Heart right ventricle (tissue), 16 donors: ENCODE data around the gene RPS5. TPM values are rescaled to one million over a fixed set of nuclear protein-coding genes. Genes with fewer than 3 reads are reported as not detected.

Experiments used
- ATAC-seq, 8 donors: fragments of 200-7000 bp; cut with Tn5 transposase; one replicate each; pipeline ENCODE4 v1.9.1; 2020; ENCODE audit warnings: mild to moderate bottlenecking in 8 of 8, moderate library complexity in 8 of 8, moderate number of reproducible peaks in 1 of 8
- DNase-seq, 2 donors: peaks; one replicate each; pipeline ENCODE4 v3.0.0-alpha.2; 2020
- H3K27ac ChIP-seq, 10 donors: fragments of 200-600 bp; sonication (generic) in 2 of 10; one replicate each; pipeline versions ENCODE4 v1.5.0 to v1.8.0; 2020 to 2022; ENCODE audit warnings: mild to moderate bottlenecking in 3 of 10
- H3K27me3 ChIP-seq, 7 donors: fragments of 200-600 bp; one replicate each; pipeline ENCODE4 v1.8.0; 2021 to 2022; ENCODE audit warnings: mild to moderate bottlenecking in 2 of 7
- H3K36me3 ChIP-seq, 9 donors: fragments of 200-600 bp; sonication (generic) in 1 of 9; one replicate each; pipeline versions ENCODE4 v1.5.0 to v1.8.0; 2020 to 2022; ENCODE audit warnings: mild to moderate bottlenecking in 2 of 9
- H3K4me1 ChIP-seq, 9 donors: fragments of 200-600 bp; sonication (generic) in 1 of 9; one replicate each; pipeline versions ENCODE4 v1.5.0 to v1.8.0; 2020 to 2022; ENCODE audit warnings: mild to moderate bottlenecking in 4 of 9
- H3K4me3 ChIP-seq, 10 donors: fragments of 200-600 bp; sonication (generic) in 2 of 10; one replicate each; pipeline versions ENCODE4 v1.5.0 to v1.8.0; 2020 to 2022; ENCODE audit warnings: mild to moderate bottlenecking in 7 of 10, moderate library complexity in 2 of 10
- H3K9me3 ChIP-seq, 11 donors: fragments of 200-600 bp in 10 of 11; sonication (generic) in 2 of 11; one replicate each; pipeline versions ENCODE4 v1.5.0 to v1.8.0; 2013 to 2022; ENCODE audit warnings: mild to moderate bottlenecking in 2 of 11, control low read depth in 1 of 11, moderate library complexity in 1 of 11
- WGBS, 2 donors: extraction: QIAGEN DNeasy Blood & Tissue Kit; methylation state at CpG; one replicate each; pipeline ENCODE4 v1.1.7; 2013; ENCODE audit warnings: inconsistent platforms in 1 of 2; 5-methylcytosine and 5-hydroxymethylcytosine counted together
- intact Hi-C, 10 donors: fragments of 100-400 bp; cut with DNase I; formaldehyde crosslinking; loops; one replicate each; pipeline versions ENCODE4 v1.11.1 to v1.14.2; 2022
- polyA plus RNA-seq, 2 donors: library from polyadenylated mRNA; stranded (reverse); fragments of 200-250 nt; gene quantifications; one replicate each; pipeline ENCODE4 v1.2.3, GENCODE V29; 2013
- total RNA-seq, 10 donors: library from RNA; stranded (reverse); fragmentation: NEBNext Ultra II Directional in 3 of 10; extraction: Animal tissue kit (Norgen Biotek cat#: 25700) in 3 of 10; gene quantifications; one replicate each; pipeline versions ENCODE4 v1.2.1 to v1.2.4, GENCODE V29; 2021 to 2023
- TF ChIP-seq, protein P1 (sequence below), 9 donors: fragments of 200-600 bp; sonication (generic) in 2 of 9; IDR thresholded peaks; one replicate each; pipeline versions ENCODE4 v1.5.0 to v1.8.0; 2021 to 2022; ENCODE audit warnings: antibody characterized with exemption in 9 of 9, mild to moderate bottlenecking in 5 of 9, moderate library complexity in 1 of 9
- donor health status: Arrhythmogenic right ventricular cardiomyopathy.
- donor health status: ischemic (EF 13 %, LVEDD 7.1; RV severe dilation, severe dysfunction).
- donor health status: healthy with polysubstance abuse.
- donor health status: DM: no; HTN: yes; CAD: no.
- donor health status: DM: no; HTN: no; CAD: no.
- donor health status: ischemic (EF 25% LVEDD 6.9; RV normal size, moderate dysfunction).
- donor health status: ischemic (EF 25% LVEDD 5.7; RV mildly dilated, moderate dysfunction).
- donor health status: healthy.
- donor health status: DM: yes; HTN: yes; CAD: no.
- donor health status: Ischemic cardiomyopathy.
- donor health status: ischemic (EF 35%, LVEDD 5.7; RV mildly dilated, moderate dysfunction).
- donor health status: nonischemic (EF 11% LVEDD 7.7; RV severe dilation, severe dysfunction).
- donor health status: DM: yes; HTN: yes; CAD: no.
- donor health status: PGD.
- donor health status: ischemic (EF 29% LVEDD 5.4; RV normal size, mild dysfunction).
- donor health status: nonischemic (EF 23%, LVEDD 6.1; RV moderate dilation, normal function).

Gene RPS5
- total and polyA plus RNA-seq, 12 donors: 360 to 2,053 (median 425) TPM

DNA sequence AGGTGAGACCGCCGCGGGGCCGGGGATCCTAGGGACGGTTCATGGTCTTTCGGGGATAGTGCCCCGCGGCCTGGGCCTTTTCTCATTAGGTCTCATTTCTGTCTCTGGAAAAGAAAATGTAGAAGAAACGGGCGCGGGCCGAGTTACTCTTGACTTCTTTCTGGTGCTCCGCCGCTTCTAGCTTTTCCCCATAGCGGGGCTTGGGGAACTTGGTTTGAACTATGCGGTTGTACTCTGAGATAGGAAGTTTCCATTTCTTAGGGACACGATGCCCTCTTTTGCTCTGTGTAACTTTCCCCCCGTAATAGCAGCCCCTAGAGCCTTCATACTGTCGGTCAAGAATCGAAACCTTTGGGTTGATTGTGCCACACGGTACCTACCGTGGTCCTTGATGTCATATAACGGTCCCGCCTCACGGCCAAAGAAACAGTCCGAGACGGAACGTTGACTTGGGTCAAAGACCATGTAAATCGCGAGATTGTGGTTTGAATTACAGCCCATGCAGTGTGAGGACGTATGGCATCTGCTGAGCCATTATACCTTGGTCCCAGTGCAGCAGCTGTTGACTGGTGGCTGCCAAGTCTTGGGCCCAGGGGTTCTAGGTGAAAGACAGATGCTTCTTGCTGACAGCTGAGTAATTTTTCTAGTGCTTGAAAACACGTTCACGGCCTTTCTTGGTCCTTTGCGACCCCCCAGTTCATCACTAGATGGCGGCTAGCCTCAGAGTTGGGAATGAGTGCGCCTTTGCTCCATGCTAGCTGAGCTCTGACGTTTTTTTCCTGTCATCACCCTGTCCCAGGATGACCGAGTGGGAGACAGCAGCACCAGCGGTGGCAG is 487 bp downstream of the RPS5 start:
- DNase-seq (no peak), ATAC-seq (no peak)
- Histone ChIP-seq H3K4me1 (peaks cover 13 to 47% (median 30%) of the 10 kb centered on the region in 9 donors), H3K9me3 (no peaks in the 10 kb centered on the region), H3K36me3 (peaks cover 0 to 48% (median 18%) of the 10 kb centered on the region in 9 donors), H3K27ac (peak overlapping the region; percentile 3 to 100 (median 98)), H3K4me3 (peak overlapping the region; percentile 63 to 92 (median 86)), H3K27me3 (no peaks in the 10 kb centered on the region)
- WGBS, 2 donors: 6% methylated on average over 39 of the region's 39 CpGs
- TF ChIP-seq, protein P1, sequence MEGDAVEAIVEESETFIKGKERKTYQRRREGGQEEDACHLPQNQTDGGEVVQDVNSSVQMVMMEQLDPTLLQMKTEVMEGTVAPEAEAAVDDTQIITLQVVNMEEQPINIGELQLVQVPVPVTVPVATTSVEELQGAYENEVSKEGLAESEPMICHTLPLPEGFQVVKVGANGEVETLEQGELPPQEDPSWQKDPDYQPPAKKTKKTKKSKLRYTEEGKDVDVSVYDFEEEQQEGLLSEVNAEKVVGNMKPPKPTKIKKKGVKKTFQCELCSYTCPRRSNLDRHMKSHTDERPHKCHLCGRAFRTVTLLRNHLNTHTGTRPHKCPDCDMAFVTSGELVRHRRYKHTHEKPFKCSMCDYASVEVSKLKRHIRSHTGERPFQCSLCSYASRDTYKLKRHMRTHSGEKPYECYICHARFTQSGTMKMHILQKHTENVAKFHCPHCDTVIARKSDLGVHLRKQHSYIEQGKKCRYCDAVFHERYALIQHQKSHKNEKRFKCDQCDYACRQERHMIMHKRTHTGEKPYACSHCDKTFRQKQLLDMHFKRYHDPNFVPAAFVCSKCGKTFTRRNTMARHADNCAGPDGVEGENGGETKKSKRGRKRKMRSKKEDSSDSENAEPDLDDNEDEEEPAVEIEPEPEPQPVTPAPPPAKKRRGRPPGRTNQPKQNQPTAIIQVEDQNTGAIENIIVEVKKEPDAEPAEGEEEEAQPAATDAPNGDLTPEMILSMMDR (IDR thresholded peaks at IDR 0.05): no peak
- intact Hi-C loops: loop anchor here in 2 of 10 donors (2.0 kb wide), 2 partner anchors 13 to 61 kb away; partner anchors contain the start of gene ZSCAN22 (in 1 of the 2)

DNA sequence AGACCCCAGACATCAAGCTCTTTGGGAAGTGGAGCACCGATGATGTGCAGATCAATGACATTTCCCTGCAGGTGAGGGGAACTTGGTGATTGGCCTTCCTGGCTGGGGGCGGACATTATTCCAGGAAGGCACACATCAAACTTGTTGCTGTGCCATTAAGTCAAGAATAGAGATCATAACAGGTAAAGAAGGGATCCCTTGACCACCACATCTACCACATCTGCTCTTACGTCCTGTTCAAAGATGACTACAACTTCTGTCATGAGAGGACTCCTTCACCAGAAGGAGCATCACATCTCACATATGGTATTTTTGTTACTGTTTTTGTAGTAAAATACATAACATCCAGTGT is 1.1 kb downstream of the RPS5 start:
- no peak for DNase-seq
- intact Hi-C loops: no loop called here
- no peak for ATAC-seq
- Histone ChIP-seq H3K4me3 (peak overlapping the region; percentile 63 to 92 (median 86)), H3K9me3 (no peaks in the 10 kb centered on the region), H3K27ac (peak overlapping the region in 1 of 10 donors; percentile 99), H3K27me3 (no peaks in the 10 kb centered on the region), H3K36me3 (peaks cover 0 to 54% (median 22%) of the 10 kb centered on the region in 9 donors), H3K4me1 (peaks cover 13 to 47% (median 30%) of the 10 kb centered on the region in 9 donors)
- 86% methylated on average over 3 of the region's 3 CpGs for WGBS, 2 donors
- TF ChIP-seq, protein P1 (IDR thresholded peaks at IDR 0.05): no peak

GRCh38 chr19:58392945-58393724 is 6.1 kb downstream of the RPS5 start:
- ATAC-seq (no peak), DNase-seq (no peak)
- Histone ChIP-seq H3K4me1 (peaks cover 1 to 31% (median 10%) of the 10 kb centered on the region in 9 donors), H3K36me3 (peaks cover 0 to 73% (median 42%) of the 10 kb centered on the region in 9 donors), H3K27me3 (peaks cover 0 to 30% (median 23%) of the 10 kb centered on the region in 7 donors), H3K9me3 (no peaks in the 10 kb centered on the region), H3K27ac (no peak overlapping the region), H3K4me3 (no peak overlapping the region)
- TF ChIP-seq, protein P1 (IDR thresholded peaks at IDR 0.05): no peak
- WGBS, 2 donors: 92 to 95% methylated on average over 26 of the region's 26 CpGs
- intact Hi-C loops: no loop called here

DNA sequence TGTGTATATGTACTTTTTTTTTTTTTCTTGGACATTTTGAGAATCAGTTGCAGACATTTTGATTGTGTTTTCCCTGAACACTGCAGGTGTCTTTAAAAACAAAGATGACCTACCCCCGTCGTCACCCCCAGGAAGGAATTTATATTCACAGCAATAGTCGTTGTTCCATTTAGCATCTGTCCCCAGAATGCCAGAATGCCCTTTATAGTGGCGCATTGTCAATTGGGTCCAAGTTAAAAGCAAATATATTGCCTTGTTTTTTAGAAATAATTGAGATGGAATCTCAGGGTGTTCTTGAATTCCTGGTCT is 6.6 kb downstream of the RPS5 start:
- H3K27me3 ChIP-seq: peaks cover 0 to 31% (median 23%) of the 10 kb centered on the region in 7 donors
- no peak overlapping the region for H3K4me3 ChIP-seq
- DNase-seq: no peak
- TF ChIP-seq, protein P1 (IDR thresholded peaks at IDR 0.05): no peak
- WGBS, 2 donors: 87 to 88% methylated on average over 4 of the region's 4 CpGs
- intact Hi-C loops: no loop called here
- H3K4me1 ChIP-seq: peaks cover 0 to 26% (median 5%) of the 10 kb centered on the region in 9 donors
- no peaks in the 10 kb centered on the region for H3K9me3 ChIP-seq
- H3K36me3 ChIP-seq: peaks cover 0 to 68% (median 42%) of the 10 kb centered on the region in 9 donors
- ATAC-seq: no peak
- no peak overlapping the region for H3K27ac ChIP-seq
